GM19023 (cell line): ENCODE data around the gene DAB2.

ENCODE experiments used
- ATAC-seq: cut with Tn5 transposase; IDR thresholded peaks from one replicate; pipeline ENCODE4 v1.9.1; 2021; ENCODE audit warnings: mild to moderate bottlenecking, moderate library complexity; ENCODE audit not compliant: unreplicated experiment

DAB2 gene

DNA sequence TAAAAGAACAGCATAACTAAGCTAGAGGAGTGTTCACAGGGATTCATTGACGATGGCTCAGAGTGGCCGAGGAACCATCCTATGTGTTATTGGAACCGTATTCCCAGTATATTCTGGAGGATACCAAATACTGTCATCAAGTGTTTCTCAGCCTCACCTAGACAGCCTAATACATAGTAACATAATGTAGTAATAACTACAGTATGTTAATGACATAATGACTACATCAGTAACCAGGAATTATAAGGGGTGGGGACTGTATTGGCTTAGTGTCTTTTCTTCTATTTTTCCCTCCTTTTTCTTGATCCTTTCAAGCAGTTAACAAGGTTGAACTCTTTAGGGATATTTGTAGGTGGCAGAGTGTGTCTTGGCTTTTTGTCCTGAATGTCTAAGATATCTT, 33.8 kb downstream of the DAB2 start:
- ATAC-seq: no peak

DNA sequence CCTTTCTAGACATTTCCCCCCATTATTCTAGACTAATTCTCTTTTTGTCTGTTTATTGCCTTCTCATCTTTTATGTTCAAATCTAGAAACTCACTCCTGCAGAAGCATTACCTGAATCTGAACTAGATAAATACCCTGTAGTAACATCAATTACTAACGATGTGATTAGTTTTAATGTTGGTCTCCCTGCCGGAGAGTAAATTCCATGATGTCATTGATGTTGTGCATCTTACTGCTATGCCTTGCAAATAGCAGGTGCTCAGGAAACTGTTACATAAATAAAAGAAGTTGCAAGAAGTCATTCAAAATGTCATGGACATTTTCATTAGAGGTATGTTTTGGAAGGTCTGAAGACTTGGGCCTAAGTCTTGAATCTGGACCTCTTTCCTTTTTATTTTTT, 37.5 kb downstream of the DAB2 start:
- no peak for ATAC-seq

DNA sequence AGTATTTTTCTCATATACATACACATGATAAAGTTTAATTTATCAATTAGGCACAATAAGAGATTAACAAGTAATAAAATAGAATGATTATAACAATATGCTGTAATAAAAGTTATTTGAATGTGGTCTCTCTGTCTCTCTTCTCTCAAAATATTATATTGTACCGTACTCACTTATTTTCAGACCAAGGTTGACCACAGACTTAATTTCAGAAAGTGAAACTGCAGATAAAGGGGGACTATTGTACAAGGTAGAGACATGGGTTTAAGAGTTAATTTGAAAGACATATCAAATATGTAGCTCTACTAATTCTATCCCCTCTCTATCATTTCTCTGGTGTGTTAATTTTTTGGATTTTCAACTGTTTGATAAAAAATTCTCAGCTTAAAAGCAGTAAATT, 40.5 kb downstream of the DAB2 start:
- no peak for ATAC-seq

DNA sequence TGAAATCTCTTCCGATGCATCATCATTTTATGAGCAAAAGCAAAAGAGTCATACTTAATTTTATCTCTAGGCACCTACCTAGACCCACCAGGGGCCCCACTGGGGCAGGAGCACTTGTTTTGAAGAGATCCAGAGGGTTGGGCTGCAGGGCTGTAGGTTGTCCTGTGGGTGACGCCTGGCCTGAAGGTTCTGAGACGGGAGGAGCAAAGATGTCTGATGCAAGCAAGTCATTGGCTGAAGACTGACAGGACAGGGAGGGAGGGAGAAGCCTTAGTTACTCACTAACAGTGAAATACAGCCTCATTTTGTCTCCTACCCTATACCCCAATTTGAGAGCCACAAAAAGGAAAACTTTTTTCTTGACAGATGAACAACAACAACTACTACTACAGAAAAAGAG, 43.4 kb downstream of the DAB2 start:
- ATAC-seq: no peak

DNA sequence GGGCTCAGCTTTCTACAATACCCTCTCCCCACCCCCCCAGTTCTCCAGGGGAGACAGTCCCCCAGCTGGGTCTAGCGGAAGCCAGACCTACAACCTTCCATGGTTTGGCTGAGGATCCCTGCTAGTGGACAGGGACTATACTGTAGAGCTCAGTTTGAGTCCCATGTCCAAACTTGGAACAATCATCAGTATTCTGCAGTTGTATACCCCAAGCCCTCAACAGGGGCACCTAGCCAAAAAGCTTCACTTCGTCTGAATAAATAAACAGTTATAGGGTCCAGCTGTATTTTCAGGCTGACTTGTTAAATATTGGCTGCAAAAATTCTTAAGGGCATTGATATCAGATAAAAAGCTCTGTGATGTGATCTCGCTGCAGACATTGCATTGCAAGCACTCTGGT, 45.1 kb downstream of the DAB2 start:
- ATAC-seq: no peak

DNA sequence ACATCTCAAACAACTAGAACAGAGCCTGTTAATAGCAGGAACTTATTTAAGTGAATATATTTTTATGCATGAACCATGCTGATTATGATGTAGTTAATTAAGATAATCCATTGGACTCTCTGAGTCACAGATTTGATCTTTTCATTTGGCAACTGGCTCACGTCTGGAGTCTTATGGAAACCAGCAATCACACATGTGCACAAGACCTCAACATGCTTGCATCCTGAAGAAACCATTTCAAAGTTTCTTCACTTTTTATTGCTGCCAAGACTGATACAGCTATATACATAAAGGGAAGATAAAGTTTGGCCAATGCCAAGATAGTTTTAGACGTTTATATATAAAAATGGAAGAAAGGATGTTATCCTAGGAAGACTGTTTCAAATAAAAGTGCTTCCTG, 47.2 kb downstream of the DAB2 start:
- ATAC-seq: no peak

DNA sequence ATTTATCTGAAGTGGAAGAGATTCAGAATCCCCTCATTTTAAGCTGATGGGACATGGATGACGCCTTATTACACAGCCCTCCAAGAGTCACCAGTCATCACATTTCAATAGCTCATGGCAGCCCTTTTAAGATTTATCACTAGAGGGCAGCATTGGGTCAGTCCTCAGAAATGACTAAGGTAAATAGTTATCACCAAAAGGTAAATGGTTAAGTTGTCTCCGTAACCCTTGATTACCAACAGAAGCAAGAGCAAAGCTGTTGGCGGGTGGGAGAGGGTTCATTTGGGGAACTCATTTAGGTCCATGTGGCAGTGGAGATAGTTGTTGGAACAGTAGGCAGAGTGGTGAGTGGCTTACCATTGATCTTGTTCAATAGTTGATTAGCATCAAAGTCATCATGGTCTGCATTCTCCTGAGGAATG, 48.5 kb downstream of the DAB2 start:
- peak; percentile 79 for ATAC-seq

DNA sequence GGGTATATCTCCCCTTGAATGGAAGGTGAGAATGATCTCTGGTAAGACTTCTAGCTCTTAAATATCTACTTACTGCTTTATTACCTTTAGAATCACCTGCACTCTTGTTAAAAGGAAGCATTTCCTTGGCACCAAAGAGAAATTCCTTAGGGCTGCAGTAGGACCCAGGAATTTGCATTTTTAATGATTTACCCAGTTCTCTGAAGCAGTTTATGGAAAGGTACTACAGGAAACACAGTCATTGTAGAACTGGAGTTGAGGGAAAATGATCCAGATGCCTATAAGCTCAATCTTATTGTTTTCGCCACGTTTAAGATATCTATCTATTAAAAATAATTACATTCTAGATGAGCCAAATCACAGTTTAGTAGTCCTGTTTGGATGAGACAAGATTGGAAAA, 51.0 kb downstream of the DAB2 start:
- no peak for ATAC-seq

DNA sequence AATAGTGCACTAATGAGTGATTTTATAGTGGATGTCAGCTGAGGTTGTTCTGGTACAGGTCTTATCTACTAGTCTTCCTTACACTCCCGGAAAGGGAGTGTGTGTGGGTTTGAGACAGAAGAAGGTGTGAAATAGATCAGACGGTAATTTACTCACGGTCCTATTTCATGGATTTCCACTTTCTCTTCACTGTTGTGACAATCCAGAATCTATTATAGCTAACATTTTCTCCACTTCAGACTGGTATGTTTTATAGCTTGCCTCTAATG, 53.5 kb downstream of the DAB2 start:
- no peak for ATAC-seq

DNA sequence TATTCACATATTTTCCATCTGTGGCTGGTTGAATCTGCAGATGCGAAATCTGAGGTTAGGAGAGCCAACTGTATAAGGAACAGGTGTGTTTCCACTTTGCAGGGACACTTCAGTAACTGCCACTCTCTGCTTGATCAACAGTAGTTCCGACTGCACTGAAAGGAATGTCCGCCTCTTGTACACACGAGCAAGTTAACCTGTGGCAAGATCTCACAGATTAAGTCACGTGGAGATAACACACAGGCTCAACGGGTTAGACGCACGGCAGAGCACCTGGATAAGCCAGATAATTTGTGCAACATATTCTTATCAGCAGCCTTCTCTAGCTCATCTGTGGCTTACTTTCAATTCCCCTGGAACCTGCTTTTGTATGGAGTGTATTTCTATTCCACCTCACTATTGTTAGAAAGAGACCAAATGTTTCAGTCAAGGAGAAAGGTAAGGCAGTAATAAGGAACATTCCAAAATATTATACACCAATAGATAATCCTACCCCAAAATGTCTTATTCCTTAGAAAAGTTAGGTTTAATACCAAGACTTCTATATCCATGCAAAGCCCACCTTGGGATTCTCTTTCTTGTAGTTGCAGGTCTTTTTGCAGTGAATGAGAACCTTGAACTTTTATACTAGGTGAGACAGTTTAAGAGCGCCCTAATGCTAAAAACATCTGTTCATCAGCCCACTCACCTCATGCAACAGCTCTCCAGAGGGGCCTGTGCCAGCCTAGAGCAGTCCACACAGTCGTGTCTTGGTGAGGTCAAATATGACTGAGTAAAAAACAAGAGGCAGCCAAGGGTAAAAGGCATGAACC, 54.0 kb downstream of the DAB2 start:
- ATAC-seq: no peak

DNA sequence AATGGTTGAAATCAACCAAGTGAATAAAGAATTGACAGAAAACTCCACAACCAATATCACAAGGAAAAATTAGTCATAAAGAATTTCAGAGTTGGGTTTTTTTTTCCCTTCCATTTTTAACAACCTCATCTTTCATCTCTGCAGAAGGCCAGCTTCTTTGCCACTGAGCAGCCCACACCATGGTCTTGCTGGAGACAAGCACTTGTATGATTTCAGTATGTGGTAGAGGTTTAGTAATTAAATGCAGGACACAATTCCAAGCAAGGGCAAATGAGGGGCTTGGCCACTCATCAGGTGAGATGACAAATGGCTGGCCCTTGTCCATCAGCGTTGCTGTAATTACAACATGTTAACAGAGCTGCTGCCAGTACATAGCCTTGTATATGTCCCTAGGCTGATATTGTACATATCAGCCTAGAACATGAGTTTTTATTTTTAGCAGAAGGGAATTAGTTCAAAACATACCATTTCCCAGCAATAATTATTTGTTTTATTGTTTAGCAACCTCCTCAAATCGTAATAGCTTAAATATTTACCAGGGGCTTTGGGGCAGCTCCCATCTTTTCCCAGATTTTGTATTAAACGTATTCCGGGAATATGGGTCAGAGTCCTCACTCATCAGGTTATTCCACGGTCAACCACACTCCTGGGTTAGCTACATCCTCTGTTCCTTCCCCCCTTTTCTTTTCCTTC, 55.5 kb downstream of the DAB2 start:
- ATAC-seq: no peak

DNA sequence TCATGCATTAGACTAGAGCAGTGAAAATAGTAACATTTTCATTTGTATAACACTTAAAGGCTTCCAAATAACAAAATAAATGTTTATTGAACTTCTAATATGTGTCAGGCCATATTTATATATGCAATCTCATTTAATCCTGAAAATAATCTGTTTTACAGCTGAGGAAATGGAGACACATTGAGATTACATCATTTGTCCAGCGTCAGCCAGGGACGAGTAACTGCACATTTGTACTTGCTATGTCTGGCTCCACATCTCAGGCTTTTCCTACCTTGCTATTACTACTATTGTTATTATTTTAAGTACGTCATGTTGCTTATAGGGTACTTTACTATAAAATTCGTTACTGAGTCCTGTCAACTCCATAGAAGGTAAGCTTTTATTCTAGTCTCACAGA, 56.7 kb downstream of the DAB2 start:
- no peak for ATAC-seq

DNA sequence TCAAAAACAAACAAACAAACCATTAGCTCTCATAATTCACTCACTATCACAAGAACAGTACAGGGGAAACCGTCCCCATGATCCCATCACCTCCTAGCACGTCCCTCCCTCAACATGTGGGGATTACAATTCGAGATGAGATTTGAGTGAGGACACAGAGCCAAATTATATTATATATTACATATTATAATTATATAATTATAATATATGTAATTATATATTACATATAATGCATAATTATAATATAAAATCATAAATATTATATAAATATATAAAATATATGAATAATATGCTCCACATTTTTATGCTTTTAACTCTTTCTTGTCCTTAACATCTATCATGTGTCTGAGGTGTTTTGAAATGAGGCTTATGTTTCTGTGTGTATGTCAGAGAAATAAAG, 57.1 kb downstream of the DAB2 start:
- no peak for ATAC-seq

DNA sequence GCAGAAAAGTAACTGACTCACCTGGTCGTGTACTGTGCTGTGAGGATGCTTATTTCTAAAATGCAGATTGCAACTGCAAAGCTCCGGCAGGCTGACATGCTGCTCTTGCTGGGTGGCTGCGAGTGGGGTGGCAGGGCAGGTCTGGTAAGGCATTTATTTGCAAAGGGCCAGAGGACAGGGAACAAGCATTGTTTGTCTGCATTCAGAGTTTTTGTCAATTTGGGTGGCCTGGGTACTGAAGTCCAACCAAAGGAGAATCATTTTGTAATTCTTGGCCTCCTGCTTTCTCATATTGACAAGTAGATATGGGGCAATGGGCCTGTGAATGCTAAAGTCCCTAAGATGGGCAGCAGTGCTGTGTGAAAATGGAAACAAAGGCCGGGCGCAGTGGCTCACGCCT, 60.4 kb downstream of the DAB2 start, which contains the start of gene C9:
C9 (minus strand) TSS at position 129 of the 400 bp plus-strand sequence; CDS start at position 98, 31 bp downstream.
- no peak for ATAC-seq

DNA sequence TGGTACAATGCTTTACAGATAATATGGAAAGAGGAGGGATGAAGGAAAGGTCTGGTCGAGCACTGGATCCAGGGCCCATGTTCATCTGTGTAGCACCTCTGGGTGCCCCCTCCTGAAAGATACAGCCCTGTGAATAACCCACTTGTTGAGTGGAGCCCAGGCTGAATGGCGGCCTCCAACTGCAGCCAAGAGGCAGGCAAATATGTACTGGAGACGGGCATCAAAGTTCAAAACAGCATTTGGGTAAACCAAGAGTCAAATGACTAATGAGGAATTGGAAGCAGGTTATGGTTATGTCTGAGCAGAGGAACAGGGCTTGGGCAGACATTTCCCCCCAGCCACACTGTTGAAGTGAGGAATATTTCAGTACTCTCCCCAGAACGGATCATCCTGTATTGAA, 61.6 kb downstream of the DAB2 start:
- no peak for ATAC-seq

DNA sequence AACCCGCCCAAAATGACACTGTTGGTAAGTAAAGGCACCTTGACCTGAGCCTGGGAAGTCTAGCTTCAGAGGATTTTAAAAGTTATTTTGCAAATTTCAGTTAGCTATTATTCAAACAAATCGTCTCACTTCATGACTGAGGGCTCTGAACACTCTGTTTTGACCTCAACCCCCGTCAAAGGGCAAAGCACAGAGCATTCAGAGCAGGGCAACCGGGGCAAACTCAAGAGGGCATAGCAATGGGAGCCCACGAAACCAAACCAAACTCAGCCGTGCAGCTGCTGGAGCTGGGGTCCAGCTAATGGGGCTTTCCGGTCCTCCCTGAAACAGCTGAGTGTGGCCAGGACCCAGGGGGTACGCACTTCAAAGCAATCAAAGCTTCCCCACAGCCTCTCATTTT, 62.1 kb downstream of the DAB2 start:
- no peak for ATAC-seq

DNA sequence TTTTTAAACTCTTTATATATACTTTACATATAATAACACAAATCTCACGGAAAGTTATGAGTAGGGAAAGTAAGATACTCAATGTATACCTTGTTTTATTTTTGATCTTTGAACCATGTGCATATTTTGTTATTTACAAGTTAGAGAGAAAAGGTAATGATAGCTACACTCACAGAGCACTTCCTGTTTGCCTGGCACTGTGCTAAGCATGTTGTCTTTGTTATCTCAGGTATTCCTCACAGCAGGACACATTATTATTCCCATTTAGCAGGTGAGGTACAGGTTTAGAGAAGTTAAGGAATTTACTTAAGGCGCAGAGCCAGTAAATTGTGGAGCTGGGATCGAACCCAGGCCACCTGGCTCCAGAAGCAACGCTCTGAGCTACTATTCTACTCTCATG, 63.5 kb downstream of the DAB2 start:
- ATAC-seq: no peak

DNA sequence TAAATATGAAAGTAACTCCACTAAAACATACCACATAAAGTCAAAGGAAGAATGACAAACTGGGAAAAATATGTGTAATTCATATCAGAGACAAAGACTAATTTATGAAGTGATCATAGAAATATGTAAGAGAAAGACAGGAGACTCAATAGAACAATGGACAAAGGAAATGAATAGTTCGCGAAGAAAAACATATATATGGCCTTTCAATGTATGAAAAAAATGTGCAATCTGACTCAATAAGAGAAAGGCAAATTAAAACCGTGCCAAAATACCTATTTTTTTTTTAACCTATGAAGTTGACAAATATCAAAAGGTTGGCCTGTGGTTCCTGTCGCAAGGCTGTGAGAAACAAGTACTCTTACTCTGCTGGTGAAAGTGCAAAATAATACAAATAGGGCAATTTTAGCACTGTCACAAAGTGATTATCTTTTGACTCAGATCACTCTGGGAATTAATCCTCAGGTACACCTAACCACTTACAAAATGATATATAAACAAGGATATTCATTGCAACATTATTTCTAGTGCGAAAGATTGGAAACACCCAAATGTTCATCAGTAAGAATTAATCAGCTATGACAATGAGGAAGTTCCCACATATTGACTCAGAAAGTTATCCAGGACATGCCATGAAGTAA, 64.2 kb downstream of the DAB2 start:
- no peak for ATAC-seq

DNA sequence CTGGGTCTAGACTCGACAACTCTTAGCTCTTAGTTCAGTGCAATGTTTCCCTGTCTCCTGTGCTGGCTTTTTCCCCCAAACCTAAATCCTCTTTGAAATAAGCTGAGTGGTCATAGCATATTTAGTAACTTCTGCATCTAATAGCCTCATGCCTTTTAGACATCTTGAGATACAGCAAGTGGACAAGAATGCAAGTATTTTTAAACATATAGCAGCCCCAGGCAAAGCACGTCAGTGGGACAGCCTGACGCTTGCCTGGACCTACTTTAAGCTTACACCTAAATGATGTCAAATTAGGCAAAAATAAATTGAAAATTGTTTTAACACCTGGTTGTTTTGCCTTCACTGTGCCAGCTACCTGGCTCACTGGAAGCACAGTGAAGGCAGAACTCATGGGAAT, 68.5 kb downstream of the DAB2 start:
- no peak for ATAC-seq

DNA sequence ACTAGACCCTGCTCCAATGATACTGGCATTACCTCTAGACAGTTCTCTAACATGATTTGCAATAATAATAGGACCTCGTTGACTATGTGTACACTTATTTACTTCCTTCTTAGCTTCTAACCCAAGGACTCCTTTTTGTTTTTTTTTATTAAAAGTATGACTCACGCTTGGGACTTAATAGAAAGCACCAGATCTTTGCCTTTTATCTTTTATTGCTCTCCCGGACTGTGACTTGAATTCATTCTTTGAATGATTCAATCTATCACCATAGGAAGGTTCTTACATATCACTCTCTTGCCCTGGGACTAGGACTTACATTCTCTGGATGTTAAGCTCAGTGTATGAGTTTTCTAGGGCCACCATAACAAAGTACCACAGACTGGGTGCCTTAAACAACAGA, 69.5 kb downstream of the DAB2 start:
- no peak for ATAC-seq

DNA sequence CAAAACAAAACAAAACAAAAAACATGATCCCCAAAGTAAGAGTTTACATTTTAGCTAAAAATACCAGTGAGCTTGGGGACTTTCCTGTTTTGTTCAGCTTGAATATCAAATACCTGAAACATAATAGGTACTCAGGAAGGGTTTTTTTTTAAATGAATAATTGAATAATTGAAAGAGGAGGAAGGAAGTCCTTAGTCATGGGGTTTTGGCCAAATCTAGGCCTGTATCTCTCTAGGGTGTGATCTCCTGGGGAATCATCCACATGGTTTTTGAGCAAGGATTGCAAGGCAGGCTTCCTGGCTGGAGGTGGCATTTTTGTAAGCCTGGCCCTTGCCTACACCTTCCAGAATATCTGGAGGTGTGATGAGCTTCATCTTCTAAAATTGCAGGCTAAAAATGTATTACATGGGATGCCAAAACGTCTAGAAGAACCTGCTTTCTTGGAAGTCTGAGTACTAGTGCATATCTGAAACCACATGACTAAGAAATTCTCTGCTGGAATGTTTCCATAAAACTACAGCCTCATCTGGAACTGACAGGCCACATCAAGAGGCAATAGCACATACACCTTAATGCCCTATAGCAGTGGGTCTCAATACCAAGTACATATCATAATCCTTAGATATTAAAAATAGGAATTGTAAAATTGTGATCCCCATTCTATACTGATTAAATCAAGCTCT, 70.9 kb downstream of the DAB2 start:
- ATAC-seq: no peak

DNA sequence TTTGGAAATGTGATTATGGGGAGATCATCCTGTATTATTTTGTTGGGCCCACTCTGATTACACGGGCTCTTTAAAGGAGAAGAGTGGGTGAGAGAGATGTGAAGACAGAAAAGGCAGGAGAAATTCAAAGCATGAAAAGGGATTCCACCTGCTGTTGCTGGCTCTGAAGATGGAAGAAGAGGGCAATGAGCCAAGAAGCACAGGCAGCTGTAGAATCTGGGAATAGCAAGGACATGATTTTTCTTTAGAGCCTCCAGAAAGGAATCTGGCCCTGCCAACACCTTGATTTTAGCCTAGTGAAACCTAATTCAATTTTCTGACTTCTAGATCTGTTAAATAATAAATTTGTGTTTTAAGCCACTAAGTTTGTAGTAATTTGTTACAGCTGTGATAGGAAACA, 71.8 kb downstream of the DAB2 start:
- no peak for ATAC-seq
